GM12873 (cell line): ENCODE results near the gene PPFIA1.

Source experiments
- CTCF ChIP-seq: IDR thresholded peaks from 2 replicates; pipeline ENCODE4 v1.5.1; 2012; ENCODE audit warnings: low read depth, mild to moderate bottlenecking, moderate library complexity, low read length, control low read depth; ENCODE audit not compliant: insufficient read depth; ENCODE audit errors: missing control alignments

The PPFIA1 gene

DNA sequence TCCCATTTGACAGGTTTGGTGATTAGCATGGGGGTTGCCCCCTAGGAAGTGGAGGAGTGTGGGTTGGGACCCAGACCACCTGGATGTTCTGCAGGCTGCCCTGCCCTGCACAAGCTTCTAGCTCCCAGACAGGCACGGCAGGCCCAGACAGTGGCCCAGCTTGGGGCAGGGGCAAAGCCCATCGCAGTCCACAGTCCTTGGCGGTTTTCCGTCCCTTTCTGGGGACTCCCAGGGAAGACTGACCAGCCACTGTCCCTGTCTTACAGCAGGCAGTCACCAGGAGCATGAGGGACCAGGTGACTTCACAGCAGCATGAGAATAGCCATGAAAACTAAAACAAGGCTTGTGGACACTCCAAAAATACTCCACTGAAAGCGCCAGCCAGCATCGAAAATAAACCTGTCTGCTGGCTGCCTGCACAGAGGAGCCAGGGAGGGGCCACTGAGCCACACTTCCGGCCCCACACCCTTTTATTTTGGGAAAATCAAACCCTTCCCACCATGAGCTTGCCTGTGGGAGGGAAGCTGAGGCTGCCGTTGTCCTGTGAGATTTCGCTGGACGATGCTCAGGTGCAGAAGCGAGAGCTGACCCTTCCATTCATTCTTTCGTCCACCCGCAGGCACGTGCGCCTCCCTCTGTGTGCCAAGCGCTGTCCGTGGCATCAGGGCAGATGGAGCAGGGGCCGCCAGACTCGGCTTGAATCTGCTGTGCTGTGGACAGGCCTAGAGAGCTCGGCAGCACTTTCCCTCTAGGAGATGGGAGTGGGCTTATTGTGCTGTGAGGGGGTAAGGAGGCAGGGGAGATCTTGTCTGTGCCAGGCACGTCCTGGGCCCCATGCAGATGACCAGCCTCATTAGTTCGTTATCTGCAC lies 39.4 kb upstream of the PPFIA1 start:
- no peak for TF ChIP-seq CTCF

DNA sequence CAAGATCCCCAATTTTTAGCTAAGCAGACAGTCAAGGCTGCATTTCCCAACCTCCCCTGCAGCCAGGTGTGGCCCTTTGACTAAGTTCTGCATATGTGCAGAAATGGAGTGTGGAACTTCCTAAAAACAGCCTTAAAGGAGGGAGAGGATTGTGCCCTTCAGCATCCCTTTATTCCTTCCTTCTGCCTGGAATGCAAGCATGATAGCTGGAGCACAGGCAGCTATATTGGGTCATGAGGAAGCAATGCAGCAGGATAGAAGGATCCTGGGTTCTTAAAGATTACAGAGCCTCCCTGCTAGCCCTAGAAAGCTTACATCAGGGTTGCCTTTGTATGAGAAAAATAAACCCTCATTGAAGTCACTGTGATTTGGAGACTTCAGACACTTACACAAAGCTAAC lies 37.5 kb upstream of the PPFIA1 start:
- TF ChIP-seq CTCF: no peak

- no peak for TF ChIP-seq CTCF
Measured at GRCh38 chr11:70233511-70233934, 37.0 kb upstream of the PPFIA1 start.

DNA sequence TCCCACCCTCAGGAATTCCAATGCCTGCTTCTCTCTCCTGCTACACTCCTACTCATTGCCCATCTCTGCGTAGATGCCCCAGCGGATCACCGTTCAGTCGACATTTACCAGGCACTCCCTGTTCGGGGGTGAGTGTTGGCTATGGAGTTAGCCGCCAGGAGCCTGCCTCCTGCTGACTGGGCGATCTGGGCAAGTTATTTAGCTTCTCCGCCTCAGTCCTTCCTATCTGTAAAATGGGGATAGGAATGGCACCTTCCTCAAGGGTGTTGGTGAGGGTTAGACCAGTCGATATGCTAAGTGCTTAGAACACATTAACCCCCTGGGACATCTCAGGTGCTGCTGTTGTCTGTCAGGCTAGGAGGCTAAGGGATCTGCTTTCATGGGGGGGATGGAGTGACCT lies 36.5 kb upstream of the PPFIA1 start:
- no peak for TF ChIP-seq CTCF

DNA sequence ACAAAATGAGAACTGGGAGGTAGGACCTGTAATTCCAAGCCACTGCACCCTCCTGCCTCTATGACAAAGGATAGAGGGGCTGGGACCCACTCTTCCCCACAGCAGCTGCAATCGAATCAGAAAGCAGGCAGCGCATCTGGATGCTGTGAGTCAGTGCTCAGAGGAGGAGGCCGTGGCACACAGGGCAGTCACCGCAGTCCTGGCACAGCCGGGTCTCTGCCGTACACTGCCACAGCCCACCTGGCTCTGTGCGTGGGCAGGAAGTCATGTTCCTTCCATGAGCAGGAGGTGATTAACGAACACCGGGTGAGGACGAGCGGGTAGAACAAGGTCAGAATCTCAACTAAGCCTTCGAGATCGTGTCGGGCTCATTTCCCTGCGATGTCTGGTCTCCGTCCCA lies 30.2 kb upstream of the PPFIA1 start:
- no peak for TF ChIP-seq CTCF

- no peak for TF ChIP-seq CTCF
Measured at GRCh38 chr11:70241709-70242108, 28.8 kb upstream of the PPFIA1 start.

- TF ChIP-seq CTCF: no peak
Measured at GRCh38 chr11:70242885-70243284, 27.6 kb upstream of the PPFIA1 start.
